MM.1S (cell line): ENCODE data around the gene NLRP6.

Experiments used
- CTCF ChIP-seq: fragments of 300-600 bp; sonication (generic); IDR thresholded peaks from 2 replicates; pipeline ENCODE4 v1.5.1; 2016; ENCODE audit warnings: antibody characterized with exemption, low read length, mixed read lengths
- EZH2 ChIP-seq: fragments of 300-600 bp; sonication (generic); optimal IDR thresholded peaks from 2 replicates; pipeline ENCODE3; 2017; ENCODE audit warnings: low read depth, mild to moderate bottlenecking, antibody characterized with exemption, low read length, mixed read lengths

DNA sequence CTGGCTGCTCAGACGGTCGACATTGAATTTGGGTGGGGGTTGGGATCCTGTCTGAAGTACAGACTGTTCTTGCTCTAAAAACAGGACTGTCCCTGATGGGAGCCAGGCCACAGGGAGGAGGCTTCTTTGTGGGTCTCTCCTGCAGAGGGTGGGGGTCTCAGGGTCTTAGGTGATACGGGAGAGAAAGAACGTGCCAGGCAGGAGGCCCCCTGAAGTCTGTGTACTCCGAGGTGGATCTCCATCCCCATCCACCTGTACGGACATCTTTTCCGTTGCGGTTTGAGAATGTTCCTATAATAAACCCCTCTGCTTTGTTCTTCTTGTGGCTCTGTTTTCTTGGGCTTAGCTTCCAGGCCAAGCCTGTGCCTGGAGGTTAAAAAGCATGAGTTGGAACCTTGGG is 25.5 kb upstream of the NLRP6 start:
- TF ChIP-seq CTCF (no peak), EZH2 (no peak)
